Hippocampal formation (tissue), 2 donors: ENCODE results near the gene SRL.

ENCODE experiments used
- DNase-seq, 2 donors: peaks; one replicate each; lab custom pipeline; 2025; lab: John Stamatoyannopoulos, UW

The SRL gene

DNA sequence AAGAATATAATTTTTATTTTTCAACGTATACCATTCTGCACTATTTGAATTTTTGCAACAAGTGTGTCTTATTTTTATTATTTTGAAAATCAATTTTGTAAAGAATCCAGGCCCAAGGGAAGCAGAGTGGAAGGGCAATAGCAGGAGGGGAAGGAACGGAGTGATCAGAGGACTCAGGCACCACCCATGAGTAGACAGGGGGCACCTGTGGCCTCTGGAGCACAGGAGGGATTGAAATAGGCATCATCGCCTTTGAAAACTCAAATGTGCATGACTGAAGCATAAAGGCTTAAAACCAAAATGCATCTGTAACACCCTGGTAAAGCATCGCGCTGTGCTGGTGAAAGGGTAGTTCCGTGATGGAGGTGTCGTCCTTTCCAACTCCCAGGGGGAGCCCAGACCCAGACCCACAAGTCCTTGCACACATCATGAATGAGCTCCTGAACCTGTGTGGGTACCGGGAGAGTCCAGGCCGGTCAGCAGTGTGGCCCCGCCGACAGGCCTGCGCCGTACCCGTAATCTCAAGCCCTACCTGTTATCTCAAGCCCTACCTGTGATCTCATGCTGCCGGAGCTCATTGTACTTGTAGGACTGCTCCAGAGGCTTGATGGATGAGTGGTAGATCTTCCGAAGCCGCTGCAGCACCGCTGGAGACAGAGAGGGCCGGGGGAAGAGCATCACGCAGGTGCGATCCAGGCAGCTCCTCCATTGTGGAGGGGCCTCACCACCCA, 39.1 kb downstream of the SRL start:
- DNase-seq = no peak

GRCh38 chr16:4200781-4201137, 41.1 kb downstream of the SRL start:
- no peak for DNase-seq

GRCh38 chr16:4200000-4200780, 41.7 kb downstream of the SRL start:
- DNase-seq = peak in 1 of 2 donors; percentile 30

GRCh38 chr16:4198816-4199215, 43.1 kb downstream of the SRL start:
- DNase-seq = no peak

DNA sequence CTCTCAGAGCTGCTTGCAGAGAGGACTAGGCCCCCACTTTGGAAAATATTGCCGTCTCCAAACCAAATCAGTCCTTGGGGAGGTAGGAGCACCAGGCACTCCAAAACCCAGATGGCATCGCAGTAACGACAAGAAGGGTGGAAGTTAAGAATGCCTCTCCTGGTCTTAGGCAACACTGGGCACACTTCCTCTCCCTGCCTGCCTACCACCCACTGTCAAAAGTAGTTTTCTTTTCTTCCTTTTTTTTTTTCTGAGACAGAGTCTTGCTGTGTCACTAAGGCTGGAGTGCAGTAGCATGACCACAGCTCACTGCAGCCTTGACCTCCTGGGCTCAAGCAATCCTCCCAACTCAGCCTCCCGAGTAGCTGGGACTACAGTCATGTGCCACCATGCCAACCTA, 47.2 kb downstream of the SRL start:
- DNase-seq = no peak

GRCh38 chr16:4193920-4194319, 48.0 kb downstream of the SRL start:
- DNase-seq = no peak

DNA sequence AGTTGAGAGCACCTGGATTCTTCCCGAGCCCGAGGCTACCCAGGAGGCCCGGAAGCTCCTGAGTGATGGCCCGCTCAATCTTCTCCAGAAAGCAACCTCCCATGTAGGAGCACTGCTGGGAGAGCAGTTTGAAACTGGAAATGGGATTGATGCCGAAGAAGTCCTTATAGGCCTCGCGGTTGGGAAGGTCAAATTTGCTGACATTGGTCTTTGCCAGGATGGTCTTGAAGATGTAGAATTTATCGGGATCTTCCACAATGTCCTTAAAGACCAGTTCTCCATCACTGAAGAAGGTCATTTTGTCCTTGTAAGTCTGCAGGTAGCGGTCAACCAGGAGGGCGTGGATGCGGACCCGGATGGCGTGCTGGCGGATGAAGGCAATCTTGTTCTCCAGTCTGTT, 49.7 kb downstream of the SRL start:
- no peak for DNase-seq

DNA sequence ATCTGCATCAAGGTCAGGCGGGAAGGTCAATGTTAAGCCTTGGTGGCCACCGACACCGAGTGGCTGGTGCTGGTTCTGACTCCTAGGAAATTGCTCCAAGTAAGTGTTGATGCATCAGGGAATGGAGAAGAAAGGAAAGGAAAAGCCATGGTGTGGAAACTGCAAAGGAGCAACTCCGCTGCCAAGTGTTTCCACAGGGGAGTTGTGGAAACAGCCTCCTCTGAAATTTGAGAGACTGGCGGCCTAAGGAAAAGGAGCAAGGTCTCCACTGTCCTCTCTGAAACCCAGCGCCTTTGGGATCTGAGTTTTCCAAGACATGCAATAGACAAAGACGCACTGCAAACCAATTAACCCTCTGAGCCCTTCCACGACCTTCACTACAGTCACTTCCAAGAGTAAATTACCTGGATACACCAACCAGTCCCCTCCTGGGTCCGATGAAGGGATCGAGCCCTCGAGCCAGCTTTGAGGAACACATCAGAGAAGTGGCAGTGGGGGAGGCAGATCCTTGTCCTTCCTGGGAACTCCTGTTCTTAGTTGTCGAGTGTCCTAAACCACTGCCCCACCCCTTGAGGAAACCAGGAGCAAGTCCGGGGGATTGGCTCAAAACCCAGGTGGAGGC, 51.1 kb downstream of the SRL start:
- no peak for DNase-seq

- no peak for DNase-seq
These were observed 51.8 kb downstream of the SRL start for GRCh38 chr16:4190086-4190485.

- DNase-seq = no peak
These were observed 57.7 kb downstream of the SRL start for GRCh38 chr16:4184038-4184702.

GRCh38 chr16:4183237-4184037, 58.4 kb downstream of the SRL start:
- DNase-seq = peak; percentile 83 to 87

GRCh38 chr16:4182581-4183236, 59.2 kb downstream of the SRL start:
- no peak for DNase-seq

DNA sequence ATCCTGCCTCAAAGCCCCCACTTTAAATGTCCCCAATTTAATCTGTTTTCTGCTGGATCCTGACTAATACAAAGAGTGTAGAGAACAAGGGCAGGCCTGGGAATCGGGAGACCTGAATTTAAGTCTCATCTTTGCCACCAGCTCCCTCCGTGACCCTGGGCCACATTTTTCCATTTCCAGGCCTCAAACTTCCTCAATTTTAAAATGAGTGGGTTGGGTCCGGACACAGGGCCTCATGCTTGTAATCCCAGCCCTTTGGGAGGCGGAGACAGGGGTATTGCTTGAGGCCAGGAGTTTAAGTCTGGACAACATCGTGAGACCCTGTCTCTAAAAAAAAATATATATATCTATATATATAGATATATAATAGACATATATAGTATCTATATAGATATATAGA, 61.4 kb downstream of the SRL start:
- no peak for DNase-seq

DNA sequence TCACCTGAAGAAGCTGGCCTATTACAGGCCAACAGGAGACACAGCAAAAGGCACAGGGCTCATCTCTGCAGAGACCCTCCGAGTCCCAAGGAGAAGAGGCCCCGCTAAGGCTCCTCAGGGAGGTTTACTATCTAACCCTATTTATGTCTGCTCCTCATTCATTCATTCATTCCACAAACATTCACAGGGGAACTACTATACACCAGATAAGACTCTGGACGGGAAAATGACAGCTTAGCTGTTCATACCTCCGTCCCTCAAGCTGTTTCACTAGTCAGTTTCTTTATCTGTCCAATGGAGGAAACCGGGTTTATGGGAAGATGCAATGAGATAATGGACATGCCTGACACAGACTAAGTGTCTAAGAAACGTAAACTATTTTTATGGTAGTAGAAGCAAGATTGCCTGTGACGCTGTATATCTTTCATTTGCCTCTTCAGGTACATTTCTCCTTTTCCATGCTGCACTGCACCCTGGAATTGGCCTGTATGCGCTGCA, 62.1 kb downstream of the SRL start:
- no peak for DNase-seq

DNA sequence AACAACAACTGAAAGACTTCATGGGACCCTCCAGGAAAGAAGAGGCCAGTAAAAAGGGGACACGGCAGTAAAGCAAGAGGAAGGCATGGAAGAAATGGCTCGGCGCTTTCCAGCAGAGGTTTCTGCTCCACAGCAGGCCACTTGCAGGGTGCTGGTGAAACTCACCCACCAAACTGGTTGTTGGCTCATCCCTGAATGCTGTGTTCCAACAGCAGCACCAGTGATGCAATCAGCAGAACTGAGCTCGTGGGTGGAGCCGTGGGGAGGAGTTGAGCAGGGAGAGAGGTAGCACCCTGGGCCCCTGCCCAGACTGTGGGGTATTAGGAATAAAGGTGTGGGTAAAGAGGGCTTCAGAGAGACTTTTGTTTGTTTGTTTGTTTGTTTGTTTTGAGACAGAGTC, 62.9 kb downstream of the SRL start:
- DNase-seq = no peak

DNA sequence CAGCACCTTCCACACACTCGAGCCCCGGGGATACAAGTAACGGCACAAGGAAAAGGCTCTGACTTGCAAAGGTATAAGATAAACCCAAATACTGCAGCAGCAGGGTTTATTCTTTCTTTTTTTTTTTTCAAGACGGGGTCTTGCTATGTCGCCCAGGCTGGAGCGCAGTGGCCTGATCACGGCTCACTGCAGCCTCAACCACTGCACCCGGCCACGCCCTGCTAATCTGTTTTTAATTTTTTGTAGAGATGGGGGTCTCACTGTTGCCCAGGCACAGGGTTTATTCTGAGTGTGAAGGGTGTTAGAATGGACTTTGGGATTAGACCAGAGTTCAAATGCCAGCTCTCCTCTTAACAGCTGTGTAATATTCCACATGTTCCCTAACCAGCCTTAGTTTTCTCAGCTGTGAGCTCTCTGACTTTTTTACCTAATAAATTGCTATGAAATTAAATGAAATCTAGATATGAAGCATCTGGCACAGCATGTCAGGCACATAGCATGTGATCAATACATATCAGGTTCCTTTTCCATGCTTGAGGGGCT, 63.3 kb downstream of the SRL start:
- no peak for DNase-seq

DNA sequence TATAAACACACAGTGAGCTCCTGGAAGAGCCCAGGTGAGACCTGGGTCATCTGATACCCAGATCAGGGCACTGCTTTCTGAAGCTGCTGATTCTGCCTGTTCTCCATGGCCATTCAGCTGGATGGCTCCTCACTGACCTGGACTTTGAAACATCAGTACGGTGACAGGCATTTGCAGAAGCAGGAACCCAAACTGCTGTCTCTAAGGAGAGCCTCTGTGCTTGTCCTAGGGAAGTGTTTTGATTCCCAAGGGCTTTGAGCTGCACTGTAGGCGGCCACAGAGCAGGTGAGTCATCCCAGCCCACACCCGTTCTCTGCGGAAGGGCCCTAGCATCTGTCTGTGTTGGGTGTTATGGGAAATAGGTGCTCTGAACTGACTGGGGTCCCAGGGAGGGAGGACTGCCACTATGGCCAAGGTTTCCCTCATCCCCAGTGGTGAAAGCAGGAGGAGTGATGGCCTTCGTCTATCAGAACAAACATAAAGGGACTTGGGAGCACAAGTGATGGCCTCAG, 64.9 kb downstream of the SRL start:
- DNase-seq = peak in 1 of 2 donors; percentile 18

DNA sequence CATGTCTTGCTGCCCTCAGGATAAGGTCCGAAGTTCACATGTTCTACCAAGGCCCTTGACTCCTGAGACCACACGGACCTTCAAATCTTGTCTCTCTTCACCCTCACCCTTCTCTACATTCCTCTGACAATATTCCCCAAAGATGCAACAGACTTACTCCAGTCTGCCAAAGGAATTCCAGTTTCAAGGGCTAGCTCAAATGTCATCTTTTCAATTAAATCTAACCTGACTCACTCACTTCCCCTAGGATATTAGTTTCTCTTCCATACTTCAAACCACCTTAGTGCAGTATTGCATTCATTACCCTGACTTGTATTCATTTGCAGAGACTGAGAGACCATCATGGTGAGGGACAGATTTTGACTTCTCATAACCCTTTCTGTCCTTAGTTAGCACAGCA, 66.0 kb downstream of the SRL start:
- no peak for DNase-seq

GRCh38 chr16:4172070-4172469, 69.8 kb downstream of the SRL start:
- no peak for DNase-seq

GRCh38 chr16:4169415-4169814, 72.5 kb downstream of the SRL start:
- no peak for DNase-seq

GRCh38 chr16:4166821-4167220, 75.1 kb downstream of the SRL start:
- no peak for DNase-seq
